GM18526 (cell line): Measurements from ENCODE around the gene RPH3AL.

Source experiments
- POLR2A ChIP-seq: IDR thresholded peaks from 3 replicates; pipeline ENCODE4 v1.6.1; 2011; ENCODE audit not compliant: insufficient read length; ENCODE audit errors: extremely low read depth

Gene RPH3AL

DNA sequence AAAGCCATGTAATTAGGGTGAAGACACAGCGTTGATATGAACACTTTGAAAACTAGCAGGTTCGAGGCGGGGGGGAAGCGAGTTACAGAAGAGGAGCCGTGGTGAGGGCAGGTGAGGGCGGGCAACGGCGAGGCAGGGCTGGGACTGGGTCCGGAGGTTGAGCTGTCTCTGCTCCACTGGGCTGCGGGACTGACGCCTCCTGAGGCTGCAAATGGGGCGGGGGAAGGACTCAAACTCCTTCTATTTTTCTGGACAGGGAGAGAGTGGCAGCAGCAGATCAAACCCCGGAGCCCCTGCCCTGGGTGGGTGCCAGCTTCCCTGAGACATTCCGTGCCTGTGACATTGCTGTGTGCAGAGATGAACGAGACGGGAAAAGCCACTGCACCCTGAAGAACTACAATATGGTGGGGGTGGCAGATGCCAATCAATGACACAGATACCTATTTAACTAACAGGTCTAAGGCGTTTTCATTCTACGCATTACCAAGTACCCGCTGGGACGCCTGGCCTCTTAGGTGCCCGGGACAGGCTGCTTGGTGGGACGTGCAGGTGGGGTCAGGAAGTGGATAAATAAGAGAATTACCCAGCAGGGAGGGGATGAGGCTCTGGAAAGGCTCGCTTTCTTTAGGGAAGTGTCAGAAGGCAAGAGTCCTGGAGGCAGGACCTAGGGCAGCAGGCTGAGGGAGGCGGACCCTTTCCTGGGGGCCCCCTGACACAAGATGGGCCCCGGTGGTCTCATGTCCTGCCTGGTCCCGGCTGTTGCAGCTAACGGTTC lies 30.4 kb downstream of the RPH3AL start:
- no peak for TF ChIP-seq POLR2A

DNA sequence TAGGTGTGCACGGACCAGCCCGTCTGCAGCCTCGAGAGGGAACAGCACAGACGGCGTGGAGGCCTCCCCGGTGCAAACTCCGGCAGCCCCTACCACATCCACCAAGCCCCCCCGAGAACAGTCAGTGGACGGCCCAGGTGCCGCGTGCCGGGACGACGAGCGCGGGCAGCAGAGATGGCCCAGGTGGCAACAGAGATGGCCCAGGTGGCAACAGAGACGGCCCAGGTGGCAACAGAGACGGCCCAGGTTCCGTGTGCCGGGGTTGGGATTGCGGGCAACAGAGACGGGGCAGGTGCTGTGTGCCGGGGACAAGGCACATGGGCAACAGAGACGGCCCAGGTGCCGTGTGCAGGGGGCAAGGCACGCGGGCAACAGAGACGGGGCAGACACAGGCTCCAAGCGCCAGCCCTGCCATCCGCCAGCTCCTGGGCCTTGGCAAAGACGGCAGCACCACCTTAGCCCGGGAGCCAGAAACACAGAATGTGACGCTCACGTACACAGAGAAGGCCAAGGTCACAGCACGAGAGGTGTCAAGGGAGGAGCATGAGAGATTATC lies 31.1 kb downstream of the RPH3AL start:
- no peak for TF ChIP-seq POLR2A

DNA sequence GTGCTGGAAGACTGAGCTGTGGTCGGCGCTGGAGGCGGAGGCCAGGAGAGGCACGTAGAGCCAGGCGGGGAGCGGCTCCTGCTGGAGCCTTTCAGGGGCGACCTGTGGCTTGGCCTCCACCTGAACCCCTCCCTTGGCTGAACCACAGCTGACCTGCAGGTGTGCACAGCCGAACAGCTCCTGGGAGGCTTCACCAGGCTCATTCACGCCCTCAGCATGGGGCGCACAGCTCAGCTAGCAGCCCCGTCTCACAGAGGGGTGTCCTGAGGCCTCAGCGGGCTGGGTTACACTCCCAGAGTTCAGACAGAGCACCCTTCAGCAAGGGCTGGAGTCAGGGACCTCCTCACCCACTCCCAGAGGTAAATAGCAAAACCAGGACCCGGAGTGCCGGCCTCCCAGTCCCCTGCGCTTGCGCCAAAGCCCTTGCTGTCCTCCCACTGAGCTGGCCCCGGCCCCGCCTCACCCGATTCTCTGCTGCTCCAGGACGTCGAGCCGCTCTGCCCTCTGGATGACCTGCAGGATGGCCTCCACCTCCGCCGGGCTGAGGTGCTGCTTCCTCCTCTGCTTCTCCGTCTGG lies 31.7 kb downstream of the RPH3AL start:
- TF ChIP-seq POLR2A = no peak

DNA sequence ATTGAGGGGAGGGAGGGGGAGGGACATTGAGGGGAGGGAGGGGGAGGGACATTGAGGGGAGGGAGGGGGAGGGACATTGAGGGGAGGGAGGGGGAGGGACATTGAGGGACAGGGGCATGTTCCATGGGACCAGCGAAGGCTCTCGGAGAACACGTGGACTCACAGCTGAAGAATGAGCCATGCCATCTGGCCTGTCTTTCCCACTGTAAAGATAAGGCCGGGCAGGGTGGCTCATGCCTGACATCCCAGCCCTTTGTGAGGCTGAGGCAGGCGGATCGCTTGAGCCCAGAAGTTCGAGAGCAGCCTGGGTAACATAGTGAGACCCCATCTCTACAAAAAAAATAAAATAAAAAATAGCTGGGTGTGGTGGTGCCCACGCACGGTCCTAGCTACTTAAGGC lies 32.5 kb downstream of the RPH3AL start:
- no peak for TF ChIP-seq POLR2A

DNA sequence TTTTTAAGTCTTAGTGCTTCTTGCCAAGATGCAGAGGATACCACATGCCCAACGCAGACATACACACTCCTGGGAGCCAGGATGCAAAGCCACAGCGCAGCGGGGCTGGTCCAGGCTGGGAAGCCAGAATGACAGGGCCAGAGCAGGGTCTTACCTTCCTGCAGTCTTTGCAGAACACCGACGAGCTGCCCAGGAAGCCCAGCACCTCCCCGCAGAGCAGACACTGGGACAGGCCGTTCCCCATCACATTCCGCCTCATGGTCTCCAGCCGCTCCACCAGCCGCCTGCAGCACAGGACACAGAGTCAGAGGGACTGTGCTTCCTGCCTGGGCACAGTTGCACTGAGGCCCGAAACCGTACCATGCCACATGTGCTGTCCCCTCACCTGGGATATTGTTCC lies 33.3 kb downstream of the RPH3AL start:
- TF ChIP-seq POLR2A = no peak

DNA sequence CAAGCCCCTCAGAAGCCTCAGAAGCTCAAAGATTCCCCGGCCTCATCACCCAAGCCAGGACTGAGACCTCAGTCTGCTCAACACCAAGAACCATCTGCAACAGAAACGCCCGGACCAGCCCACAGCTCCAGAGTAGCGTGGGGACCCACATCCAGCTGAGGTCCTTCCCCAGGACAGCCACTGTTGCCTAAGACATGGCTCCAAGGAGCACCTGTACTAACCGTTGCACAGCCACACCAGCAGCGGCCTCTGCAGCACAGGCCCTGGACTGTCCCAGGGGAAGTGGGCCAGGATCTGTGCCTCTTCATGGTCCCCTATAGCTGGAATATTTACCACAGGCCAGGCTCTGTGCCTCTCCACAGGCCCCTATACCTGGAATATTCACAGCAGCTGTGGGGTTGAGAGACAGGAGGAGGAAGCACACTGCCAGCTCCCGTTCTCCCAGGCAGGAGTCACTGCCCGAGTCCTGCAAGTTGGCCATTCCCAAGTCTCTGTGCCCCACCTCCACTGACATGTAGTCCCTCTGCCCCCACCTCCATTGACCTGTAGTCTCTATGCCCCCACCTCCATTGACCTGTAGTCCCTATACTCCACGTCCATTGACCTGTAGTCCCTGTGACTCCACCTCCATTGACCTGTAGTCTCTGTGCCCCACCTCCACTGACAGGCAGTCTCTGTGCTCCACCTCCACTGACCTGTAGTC lies 38.5 kb downstream of the RPH3AL start:
- no peak for TF ChIP-seq POLR2A

DNA sequence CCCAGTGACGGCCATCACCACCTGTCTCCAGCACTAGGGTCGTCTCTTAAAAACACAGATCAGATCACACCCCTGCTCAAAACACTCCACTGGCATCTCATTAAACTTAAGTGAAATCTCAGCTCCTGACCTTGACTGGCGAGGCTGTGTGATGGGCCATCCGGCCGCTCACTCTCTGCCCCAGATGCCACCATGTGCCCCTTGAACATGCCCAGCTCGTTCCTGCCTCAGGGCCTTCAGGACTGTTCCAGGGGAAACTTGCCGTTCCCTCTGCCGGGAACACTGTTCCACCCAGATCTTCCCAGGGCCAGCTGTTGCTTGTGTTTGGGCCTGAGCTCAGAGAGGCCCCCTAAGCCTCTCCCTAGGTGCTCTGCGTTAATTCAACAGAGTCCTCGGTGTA lies 39.4 kb downstream of the RPH3AL start:
- no peak for TF ChIP-seq POLR2A

DNA sequence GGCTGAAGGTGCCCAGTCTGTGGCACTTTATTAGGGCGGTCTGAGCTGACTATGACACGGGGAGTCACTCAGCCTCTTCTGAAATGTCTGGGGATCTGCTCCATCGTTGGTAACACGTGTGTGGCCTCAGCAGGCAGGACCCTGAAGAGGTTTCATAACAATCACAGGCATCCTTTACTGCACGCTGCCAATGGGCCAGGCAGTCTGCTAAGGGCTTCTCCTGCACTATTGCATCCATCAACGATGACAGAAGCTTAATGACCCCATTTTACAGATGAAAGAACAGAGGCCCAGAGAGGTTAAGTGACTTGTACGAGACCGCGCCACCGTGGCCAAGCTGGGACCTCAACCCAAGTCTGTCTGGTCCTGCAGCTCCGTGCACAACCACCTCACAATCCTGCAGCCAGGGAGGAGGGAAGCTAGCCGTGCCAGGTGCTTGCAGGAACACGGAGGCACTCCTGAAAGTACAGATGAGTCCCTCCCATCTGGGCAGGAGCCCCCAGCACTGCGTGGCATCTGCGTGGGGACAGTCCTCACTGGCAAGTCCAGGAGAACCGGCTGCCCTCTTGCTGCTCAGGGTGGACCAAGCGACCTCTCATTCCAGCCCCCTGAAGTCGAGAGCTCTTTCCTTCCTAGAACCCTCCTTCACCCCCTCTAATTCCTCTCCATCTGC lies 40.0 kb downstream of the RPH3AL start:
- TF ChIP-seq POLR2A = no peak

DNA sequence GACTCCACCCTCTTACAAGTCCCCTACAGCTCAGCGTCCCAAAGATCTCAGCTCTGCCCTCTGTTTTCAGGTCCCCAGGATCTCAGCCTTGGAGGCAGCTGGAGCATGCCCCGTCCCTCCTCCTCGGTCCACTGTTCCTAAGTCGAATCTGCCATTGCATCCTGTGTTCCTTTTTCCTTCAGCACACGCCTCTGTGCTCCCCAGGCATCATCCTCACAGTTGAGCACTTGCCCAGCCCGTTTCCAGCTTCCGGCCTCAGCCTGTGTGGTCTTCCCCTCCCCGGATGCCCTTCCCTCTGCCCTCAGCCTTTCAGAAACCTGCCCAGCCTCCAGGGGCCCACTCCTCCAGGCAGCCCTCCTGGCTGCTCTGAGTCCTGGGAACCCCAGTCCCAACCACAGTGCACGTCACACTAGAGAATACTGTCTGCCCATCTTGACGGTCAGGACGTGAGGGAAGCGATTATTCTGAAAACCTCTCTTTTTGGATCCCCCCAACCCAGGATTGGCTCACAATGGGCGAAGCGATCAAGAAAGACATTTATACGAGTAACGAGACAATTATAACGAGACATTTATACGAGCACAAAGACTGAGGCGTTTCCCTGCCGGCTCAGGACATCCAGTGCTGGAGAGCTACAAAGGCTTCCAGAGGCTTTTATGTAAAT lies 41.4 kb downstream of the RPH3AL start:
- TF ChIP-seq POLR2A = no peak

DNA sequence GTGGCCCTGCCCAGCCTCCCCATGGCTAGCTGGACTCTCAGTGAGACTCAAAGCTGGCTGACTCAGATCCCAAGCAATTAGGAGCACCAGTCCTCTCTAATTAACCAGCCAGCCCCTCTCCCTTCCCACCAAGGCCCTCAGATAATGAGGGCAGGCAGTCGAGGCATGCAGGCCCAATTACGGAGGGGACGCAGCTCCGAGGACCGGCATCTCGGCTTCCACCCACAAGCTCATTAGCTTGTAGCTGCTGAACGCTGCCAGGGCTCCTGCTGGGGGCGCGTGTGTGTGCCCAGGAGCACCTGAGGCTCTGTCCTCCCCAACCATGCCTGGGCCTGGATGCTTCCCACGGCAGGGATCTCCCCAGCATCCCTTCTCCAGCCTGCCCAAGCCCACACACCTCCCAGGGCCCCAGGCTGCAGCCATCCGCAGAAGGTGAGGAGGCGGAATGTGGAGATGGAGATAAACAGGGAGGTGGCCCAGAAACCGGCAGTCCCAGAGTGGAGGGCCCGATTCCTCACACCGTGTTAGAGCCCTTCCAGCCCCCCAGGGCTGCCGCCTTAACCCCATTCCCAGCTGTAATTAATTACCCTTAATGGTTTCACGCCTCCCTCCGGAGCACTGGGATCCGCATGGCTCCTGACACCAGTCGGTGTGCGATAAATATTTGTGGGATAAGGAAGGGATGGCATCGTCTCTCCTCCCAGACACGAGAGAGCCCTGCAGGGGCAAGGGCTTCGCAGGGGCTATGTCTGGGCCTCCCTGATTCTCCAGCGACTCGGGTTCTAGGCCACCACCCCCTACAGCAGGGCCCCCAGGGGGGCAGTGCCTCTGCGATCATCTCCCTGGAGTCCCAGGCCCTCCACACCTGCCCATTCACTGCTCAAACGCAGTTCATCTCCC lies 42.2 kb downstream of the RPH3AL start:
- no peak for TF ChIP-seq POLR2A

DNA sequence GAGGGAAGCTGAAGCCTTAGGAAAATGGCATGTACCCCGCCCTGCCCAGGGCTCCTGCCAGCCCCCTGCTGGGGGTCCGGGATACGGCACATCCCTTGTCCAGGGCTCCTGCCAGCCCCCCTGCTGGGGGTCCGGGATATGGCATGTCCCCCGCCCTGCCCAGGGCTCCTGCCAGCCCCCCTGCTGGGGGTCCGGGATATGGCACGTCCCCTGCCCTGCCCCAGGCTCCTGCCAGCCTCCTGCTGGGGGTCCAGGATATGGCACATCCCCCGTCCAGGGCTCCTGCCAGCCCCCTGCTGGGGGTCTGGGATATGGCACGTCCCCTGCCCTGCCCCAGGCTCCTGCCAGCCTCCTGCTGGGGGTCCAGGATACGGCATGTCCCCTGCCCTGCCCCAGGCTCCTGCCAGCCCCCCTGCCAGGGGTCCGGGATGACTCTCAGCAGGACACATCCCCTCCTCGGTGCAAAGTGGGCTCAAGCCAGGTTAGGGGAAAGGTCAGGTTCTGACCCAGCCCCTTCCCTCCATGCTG lies 43.2 kb downstream of the RPH3AL start:
- no peak for TF ChIP-seq POLR2A

DNA sequence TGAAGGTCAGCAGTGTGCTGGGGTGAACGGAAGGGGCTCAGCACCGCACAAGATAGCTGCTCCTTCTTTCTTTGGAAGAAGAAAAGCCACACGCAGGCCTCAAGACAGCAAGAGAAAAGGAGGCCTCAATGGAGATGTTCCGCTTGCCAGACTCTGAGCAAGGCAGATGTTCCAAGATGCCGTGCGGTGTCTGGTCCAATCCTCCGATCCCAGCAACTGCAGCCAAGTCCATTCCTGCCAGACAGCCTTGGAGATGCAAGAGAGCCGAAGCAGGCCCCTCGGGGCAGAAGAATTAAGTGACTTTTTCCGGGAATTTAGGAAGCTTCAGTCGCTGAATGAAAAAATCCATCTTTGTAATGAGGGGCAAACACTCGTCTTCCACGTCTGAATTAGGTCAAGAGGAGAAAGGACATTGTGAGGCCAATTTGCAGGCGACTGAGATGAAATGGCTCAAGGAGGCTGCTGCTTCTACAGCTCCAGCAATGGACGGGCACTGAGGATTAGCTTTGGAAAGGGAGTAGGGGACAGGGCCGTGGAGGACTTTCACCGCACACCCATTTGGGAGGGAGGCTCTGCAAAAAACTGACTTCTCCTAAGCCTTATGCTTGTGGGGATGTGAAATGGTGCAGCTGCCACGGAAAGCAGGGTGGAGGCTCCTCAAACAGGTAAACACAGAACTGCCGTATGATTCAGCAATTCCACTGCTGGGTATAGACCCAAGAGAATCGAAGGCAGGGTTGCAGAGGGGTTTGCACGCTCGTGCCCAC lies 44.7 kb downstream of the RPH3AL start:
- TF ChIP-seq POLR2A = no peak

DNA sequence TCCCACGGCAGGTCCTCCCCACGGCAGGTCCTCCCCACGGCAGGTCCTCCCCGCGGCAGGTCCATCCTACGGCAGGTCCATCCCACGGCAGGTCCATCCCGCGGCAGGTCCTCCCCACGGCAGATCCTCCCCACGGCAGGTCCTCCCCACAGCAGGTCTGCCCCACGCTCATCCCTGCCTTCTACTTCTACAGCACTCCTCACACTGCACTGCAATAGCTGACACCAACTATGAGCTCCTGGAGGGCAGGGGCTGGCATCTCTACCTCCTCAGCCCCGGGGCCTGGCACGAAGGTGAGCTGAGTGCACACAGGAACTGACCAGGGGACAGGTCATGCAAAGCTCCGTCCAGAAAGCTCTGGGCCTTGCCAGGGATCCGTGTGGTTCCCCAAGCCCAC lies 45.3 kb downstream of the RPH3AL start:
- TF ChIP-seq POLR2A = no peak
